Mononuclear cell (primary cell): Measurements from ENCODE around the gene CFAP77. TPM values are rescaled to one million over a fixed set of nuclear protein-coding genes. Genes with fewer than 3 reads are reported as not detected.

Source experiments
- H3K27me3 ChIP-seq: 2 replicates; pipeline ENCODE4 v1.6.0; 2011; ENCODE audit warnings: low read length, control low read depth; ENCODE audit not compliant: insufficient read depth
- H3K4me1 ChIP-seq: 2 replicates; pipeline ENCODE4 v1.5.1; 2011; ENCODE audit warnings: mild to moderate bottlenecking, low read length, control low read depth; ENCODE audit not compliant: insufficient read depth
- H3K4me3 ChIP-seq: 2 replicates; pipeline ENCODE4 v1.5.1; 2011; ENCODE audit warnings: mild to moderate bottlenecking, low read length, moderate library complexity
- H3K9me3 ChIP-seq: 2 replicates; pipeline ENCODE4 v1.5.1; 2011; ENCODE audit warnings: low read depth, mild to moderate bottlenecking, control low read depth, low read length
- total RNA-seq: library from RNA; depleted of rRNA; stranded (reverse); fragments of >200 nt; gene quantifications from one replicate; pipeline ENCODE4 v1.2.3, GENCODE V29; 2012

CFAP77 gene
- total RNA-seq, 1 donor: not detected

GRCh38 chr9:132391449-132391848 lies 18.6 kb upstream of the CFAP77 start:
- no peaks in the 10 kb centered on the region for H3K9me3 ChIP-seq
- H3K4me3 ChIP-seq: no peak overlapping the region
- H3K27me3 ChIP-seq: no peaks in the 10 kb centered on the region
- no peaks in the 10 kb centered on the region for H3K4me1 ChIP-seq

GRCh38 chr9:132395560-132395959 lies 14.5 kb upstream of the CFAP77 start:
- H3K4me1 ChIP-seq: no peaks in the 10 kb centered on the region
- H3K27me3 ChIP-seq: no peaks in the 10 kb centered on the region
- H3K9me3 ChIP-seq: no peaks in the 10 kb centered on the region
- H3K4me3 ChIP-seq: no peak overlapping the region

DNA sequence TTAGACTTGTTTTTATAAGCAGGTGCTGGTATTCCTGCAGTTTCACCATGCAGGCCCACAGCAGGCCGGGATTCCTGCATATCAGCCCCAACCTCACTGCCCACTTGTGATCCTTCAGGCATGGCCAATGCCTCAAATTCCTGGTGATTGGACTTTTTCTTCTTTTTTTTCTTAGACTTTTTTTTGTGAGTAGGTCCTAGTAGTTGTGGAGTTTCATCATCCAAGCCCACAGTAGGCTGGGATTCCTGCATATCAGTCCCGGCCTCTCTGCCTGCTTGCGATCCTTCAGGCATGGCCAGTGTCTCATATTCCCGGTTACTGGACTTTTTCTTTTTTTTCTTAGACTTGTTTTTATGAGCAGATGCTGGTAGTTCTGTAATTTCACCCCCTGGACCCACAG lies 8.2 kb upstream of the CFAP77 start:
- Histone ChIP-seq H3K27me3 (no peaks in the 10 kb centered on the region), H3K4me1 (peaks cover 24% of the 10 kb centered on the region), H3K9me3 (no peaks in the 10 kb centered on the region), H3K4me3 (no peak overlapping the region)

DNA sequence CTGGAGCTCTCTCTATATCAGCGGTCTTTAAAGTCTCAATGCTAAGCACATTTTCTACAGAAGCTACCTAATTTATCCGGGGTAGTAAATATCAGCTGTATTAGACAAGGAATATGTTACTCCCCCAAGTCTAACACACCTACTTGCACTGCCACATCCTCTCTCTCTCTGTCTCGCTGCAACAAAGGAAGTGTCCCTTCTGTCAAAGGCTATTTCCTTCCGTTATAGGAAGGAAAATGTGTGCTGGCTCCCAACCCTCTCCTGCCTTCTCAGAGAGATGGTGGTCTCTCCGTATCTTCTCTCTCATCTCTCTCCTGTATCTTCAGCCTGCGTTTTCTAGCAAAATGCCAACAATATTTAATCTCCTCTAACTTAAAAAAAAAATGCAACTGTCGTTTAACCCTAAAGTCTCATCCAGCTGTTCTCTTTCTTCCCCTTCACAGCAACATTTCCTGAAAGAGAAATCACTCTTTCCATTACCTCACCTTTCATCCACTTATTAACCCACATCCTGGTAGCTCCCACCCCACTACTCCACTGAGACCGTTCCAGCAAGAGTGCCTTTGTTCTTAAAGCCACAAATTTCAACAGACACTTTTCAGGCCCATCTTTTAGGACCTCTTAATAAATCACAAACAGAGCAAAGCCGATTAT lies 5.7 kb upstream of the CFAP77 start:
- no peak overlapping the region for H3K4me3 ChIP-seq
- peaks cover 4% of the 10 kb centered on the region for H3K27me3 ChIP-seq
- peaks cover 30% of the 10 kb centered on the region for H3K4me1 ChIP-seq
- no peaks in the 10 kb centered on the region for H3K9me3 ChIP-seq

DNA sequence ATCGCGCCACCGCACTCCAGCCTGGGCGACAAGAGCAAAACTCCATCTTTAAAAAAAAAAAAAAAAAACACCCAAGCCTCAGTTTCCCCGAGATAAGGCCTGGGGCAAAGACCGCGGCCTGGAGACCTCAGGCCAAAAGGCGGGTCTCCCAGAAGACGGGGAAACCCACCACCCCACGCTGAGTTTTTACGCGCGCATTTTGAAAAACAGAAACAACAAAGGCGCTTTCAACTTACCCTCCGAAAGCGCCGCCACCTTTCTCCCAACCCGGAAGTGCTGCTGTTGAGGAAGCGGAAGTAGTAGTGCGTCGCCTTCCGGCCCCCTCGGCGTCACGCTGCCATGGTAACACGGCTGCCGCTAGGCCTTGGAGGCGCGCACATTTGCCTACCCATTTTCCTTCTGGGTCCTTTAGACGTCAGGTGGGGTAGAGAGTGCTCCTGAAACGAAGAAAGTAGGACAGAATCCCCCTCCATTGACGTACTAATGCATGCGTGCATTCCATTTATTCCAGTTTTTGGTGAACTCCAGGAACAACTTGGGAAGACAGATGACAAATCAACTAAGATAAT lies 3.4 kb upstream of the CFAP77 start, which contains the start of gene TTF1:
TSS of gene TTF1 (minus strand) at position 287 of the 569 bp plus-strand sequence. CDS start 4,019 bp downstream, outside the sequence.
- Histone ChIP-seq H3K4me1 (peaks cover 52% of the 10 kb centered on the region), H3K9me3 (no peaks in the 10 kb centered on the region), H3K27me3 (peaks cover 27% of the 10 kb centered on the region), H3K4me3 (peak within 1 kb of the TSS; percentile 84)

GRCh38 chr9:132407196-132407595 lies 2.8 kb upstream of the CFAP77 start:
- Histone ChIP-seq H3K9me3 (no peaks in the 10 kb centered on the region), H3K4me3 (no peak overlapping the region), H3K27me3 (peaks cover 32% of the 10 kb centered on the region), H3K4me1 (peaks cover 53% of the 10 kb centered on the region)

DNA sequence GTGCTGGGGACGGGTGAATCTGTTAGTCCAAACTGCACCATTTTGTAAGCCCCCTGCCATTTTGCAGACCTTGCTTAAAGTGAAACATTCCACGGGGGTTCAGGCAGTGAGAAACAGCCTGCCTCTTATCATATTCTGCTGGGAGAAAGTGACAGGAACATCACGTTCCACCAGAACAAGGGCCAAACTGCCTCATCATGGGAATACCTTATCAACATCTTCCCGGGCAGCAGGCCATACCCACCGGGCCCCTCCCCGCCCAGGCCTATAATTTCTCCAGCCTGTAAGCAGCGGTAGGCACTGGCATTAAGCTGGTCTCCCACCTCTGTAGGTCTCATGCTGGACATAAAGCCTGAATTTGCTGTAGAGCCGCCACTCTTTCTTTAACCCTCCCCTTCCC lies 1.5 kb upstream of the CFAP77 start:
- Histone ChIP-seq H3K4me3 (no peak overlapping the region), H3K4me1 (peaks cover 53% of the 10 kb centered on the region), H3K27me3 (peaks cover 46% of the 10 kb centered on the region), H3K9me3 (no peaks in the 10 kb centered on the region)

- Histone ChIP-seq H3K4me3 (peak overlapping the region; percentile 13), H3K4me1 (peaks cover 42% of the 10 kb centered on the region), H3K27me3 (peaks cover 67% of the 10 kb centered on the region), H3K9me3 (no peaks in the 10 kb centered on the region)
Measured at GRCh38 chr9:132410642-132411041, 631 bp downstream of the CFAP77 start.

- no peaks in the 10 kb centered on the region for H3K9me3 ChIP-seq
- H3K27me3 ChIP-seq: peaks cover 71% of the 10 kb centered on the region
- peaks cover 38% of the 10 kb centered on the region for H3K4me1 ChIP-seq
- H3K4me3 ChIP-seq: no peak overlapping the region
Measured at GRCh38 chr9:132411091-132411508, 1.1 kb downstream of the CFAP77 start.

DNA sequence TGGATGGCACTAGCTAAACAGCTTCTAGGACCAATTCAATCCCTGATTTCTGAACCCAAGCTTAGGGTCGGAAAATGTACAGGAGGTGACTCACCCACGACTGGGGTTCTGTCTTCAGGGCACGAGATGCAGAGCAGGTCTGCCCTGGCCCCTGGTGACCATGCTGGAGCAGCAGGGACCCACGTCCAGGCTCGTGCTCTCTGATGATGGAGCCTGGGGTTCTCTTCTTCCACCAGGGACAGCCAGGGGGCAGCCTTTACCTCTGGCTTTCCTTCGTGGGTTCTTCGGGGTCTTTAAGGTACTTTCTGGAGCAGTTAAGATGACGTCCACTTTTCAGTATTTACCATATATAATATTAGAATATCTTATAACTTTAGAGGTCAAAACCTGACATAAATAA lies 2.1 kb downstream of the CFAP77 start:
- peaks cover 72% of the 10 kb centered on the region for H3K27me3 ChIP-seq
- H3K9me3 ChIP-seq: no peaks in the 10 kb centered on the region
- peaks cover 31% of the 10 kb centered on the region for H3K4me1 ChIP-seq
- H3K4me3 ChIP-seq: no peak overlapping the region

DNA sequence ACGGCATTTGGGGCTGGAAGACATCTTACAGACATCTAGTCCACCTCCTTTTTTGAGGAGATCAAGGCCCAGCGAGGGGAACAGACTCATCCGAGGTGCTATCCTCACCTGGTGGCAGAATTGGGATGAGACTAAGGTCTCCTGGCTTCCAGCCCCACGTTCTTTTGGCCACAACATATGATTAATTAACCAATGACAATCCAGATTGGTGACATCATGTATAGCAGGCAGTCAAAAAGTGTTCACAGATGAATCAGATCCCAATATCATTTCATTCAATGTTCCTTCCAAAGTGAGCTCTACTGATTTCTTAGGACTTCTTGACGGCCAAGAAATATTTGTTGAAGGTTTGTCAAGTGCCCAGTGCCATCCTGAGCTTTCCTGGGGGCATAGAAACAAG lies 3.9 kb downstream of the CFAP77 start:
- Histone ChIP-seq H3K4me3 (no peak overlapping the region), H3K27me3 (peaks cover 87% of the 10 kb centered on the region), H3K4me1 (peaks cover 29% of the 10 kb centered on the region), H3K9me3 (no peaks in the 10 kb centered on the region)

DNA sequence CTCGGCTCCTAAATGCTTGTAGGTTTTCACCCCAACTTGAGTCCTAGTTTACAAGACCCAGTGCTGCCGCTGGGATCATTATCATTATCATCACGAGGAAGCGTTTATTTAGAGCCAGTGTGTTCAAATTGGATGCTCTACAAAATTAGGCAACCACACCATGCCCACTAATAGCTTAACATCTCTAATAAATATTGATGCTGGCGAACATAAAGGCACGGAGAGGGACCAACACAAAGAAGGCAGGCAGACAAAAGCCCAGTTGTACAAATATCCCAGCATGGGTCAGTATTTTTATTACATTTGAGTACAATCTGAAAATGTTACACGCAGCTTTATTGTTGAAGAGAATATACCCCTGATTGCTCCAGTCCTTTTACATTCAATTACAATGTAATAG lies 4.7 kb downstream of the CFAP77 start:
- Histone ChIP-seq H3K4me3 (no peak overlapping the region), H3K4me1 (peaks cover 24% of the 10 kb centered on the region), H3K27me3 (peaks cover 86% of the 10 kb centered on the region), H3K9me3 (no peaks in the 10 kb centered on the region)

DNA sequence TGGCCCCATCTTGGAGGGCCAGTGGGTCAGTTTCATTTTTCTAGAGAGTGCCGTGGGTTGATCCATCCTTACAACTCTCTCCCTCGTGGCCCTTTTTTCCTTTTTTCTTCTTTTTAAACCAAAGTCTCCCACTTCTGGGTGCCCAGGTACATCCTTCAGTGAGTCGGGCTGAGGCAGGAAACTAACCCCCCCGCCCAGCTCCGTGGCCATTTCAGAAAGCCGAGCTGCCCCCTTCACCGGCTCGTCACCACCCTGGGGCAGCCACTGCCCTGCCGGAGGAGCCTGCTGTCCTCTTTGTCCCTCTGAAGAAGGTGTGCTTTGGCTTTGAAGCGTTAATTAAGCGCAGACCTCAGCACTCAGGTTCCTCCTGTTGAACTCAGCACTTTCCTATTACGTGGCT lies 5.2 kb downstream of the CFAP77 start:
- Histone ChIP-seq H3K27me3 (peaks cover 81% of the 10 kb centered on the region), H3K4me3 (no peak overlapping the region), H3K9me3 (no peaks in the 10 kb centered on the region), H3K4me1 (peaks cover 20% of the 10 kb centered on the region)

- H3K4me1 ChIP-seq: peaks cover 5% of the 10 kb centered on the region
- peaks cover 44% of the 10 kb centered on the region for H3K27me3 ChIP-seq
- no peak overlapping the region for H3K4me3 ChIP-seq
- H3K9me3 ChIP-seq: no peaks in the 10 kb centered on the region
Measured at GRCh38 chr9:132418726-132419363, 8.8 kb downstream of the CFAP77 start.

GRCh38 chr9:132422574-132422973 lies 12.6 kb downstream of the CFAP77 start:
- Histone ChIP-seq H3K4me1 (no peaks in the 10 kb centered on the region), H3K9me3 (no peaks in the 10 kb centered on the region), H3K4me3 (no peak overlapping the region), H3K27me3 (peaks cover 48% of the 10 kb centered on the region)
